Panc1 (cell line): ENCODE results near the gene GAMT.

Source experiments
- CTCF ChIP-seq: fragments of 450-650 bp; IDR thresholded peaks from 2 replicates; pipeline ENCODE4 v1.5.1; 2017; ENCODE audit warnings: mild to moderate bottlenecking
- POLR2AphosphoS5 ChIP-seq: IDR thresholded peaks from 2 replicates; pipeline ENCODE4 v1.6.1; 2012; ENCODE audit warnings: mild to moderate bottlenecking, low read depth, low read length, moderate library complexity
- TCF7L2 ChIP-seq: IDR thresholded peaks from 2 replicates; pipeline ENCODE4 v1.6.1; 2011; ENCODE audit warnings: mild to moderate bottlenecking, low read depth, low read length, inconsistent platforms

GRCh38 chr19:1379126-1379905 is 22.0 kb downstream of the GAMT start:
- no peak for TF ChIP-seq CTCF
- TF ChIP-seq POLR2AphosphoS5: no peak
- no peak for TF ChIP-seq TCF7L2
